Activated naive CD8-positive, alpha-beta T cell (primary cell): ENCODE measurements around the gene SIN3A.
"Not testable (repeated sequence)": the region's sequence is repeated elsewhere in the genome, so short reads cannot be mapped to it uniquely, and the experiment has no call there.

Source experiments
- H3K27ac Mint-ChIP-seq: one replicate; pipeline ENCODE4 v1.8.0; 2021; ENCODE audit warnings: mixed read lengths
- H3K27me3 Mint-ChIP-seq: one replicate; pipeline ENCODE4 v1.8.0; 2021; ENCODE audit warnings: mixed read lengths
- H3K36me3 Mint-ChIP-seq: one replicate; pipeline ENCODE4 v1.8.0; 2021; ENCODE audit warnings: mixed read lengths
- H3K4me1 Mint-ChIP-seq: one replicate; pipeline ENCODE4 v1.8.0; 2021; ENCODE audit warnings: low read depth, mixed read lengths
- H3K4me3 Mint-ChIP-seq: one replicate; pipeline ENCODE4 v1.8.0; 2021; ENCODE audit warnings: mild to moderate bottlenecking, mixed read lengths
- H3K9me3 Mint-ChIP-seq: one replicate; pipeline ENCODE4 v1.8.0; 2021; ENCODE audit warnings: low read depth, mixed read lengths

The SIN3A gene

DNA sequence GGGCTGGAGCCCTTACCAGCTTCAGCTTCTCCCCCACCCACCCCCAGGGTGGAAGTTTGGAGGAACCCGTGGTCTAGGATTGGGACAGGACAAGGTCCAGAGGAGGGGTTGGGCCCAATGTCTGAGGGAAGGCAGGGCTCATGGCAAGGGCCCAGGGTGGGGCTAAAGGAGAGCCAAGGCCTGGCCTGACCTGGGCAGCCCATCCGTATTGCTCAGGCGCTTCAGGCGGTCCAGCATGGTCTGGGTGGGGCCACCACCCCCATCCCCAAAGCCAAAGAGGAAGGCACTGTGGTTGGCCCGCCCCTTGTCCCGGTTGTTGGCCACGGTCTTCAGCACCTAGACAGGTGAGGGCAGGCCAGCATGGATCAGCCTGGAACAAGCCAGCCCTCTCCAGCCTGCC, 90.6 kb downstream of the SIN3A start:
- Mint-ChIP-seq H3K4me3 (no peak overlapping the region), H3K36me3 (no peaks in the 10 kb centered on the region), H3K4me1 (no peaks in the 10 kb centered on the region), H3K27me3 (no peaks in the 10 kb centered on the region), H3K9me3 (no peaks in the 10 kb centered on the region), H3K27ac (no peak overlapping the region)

GRCh38 chr15:75360391-75360790, 91.1 kb downstream of the SIN3A start:
- Mint-ChIP-seq H3K9me3 (no peaks in the 10 kb centered on the region), H3K36me3 (no peaks in the 10 kb centered on the region), H3K27me3 (no peaks in the 10 kb centered on the region), H3K27ac (no peak overlapping the region), H3K4me1 (no peaks in the 10 kb centered on the region), H3K4me3 (no peak overlapping the region)

- Mint-ChIP-seq H3K36me3 (no peaks in the 10 kb centered on the region), H3K4me1 (no peaks in the 10 kb centered on the region), H3K4me3 (no peak overlapping the region), H3K27me3 (no peaks in the 10 kb centered on the region), H3K9me3 (no peaks in the 10 kb centered on the region), H3K27ac (no peak overlapping the region)
These were observed 91.8 kb downstream of the SIN3A start for GRCh38 chr15:75359537-75360250.

DNA sequence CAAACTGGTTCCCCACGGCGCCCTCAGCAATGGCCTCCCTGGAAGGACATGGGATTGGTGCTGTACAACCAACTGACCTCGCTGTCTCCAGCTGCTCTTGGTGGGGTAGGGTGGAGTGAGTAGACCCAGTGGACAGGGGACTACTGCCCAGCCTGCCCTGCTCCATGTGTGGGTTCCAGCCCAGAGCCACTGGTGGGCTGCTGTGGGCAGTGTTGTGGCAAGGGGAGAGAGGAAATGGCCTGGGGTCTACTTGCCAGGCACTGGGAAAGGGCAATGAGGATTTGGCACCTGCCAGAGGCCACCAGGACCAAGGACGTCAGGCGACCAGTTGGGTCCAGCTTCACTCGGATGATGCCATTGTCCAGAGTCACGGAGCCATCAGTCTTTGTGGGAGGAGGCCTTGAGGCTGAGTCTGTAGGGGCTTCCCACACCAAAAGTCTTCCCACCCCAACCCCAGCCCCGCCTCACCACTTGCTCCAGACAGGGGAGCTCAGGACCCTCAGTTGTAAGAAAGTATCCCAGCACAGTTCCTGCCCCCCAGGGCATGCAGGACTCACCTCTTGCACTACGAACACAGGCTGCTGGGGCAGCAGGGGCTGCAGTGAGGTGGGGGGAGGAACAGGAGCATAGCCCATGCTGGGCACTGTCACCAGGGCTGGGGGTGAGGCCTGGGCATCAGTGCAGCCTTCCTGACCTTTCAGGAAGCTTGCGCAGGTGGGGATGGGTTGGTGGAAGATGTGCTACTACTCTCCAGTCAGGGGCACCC, 92.5 kb downstream of the SIN3A start:
- no peaks in the 10 kb centered on the region for H3K27me3 Mint-ChIP-seq
- no peaks in the 10 kb centered on the region for H3K36me3 Mint-ChIP-seq
- H3K4me3 Mint-ChIP-seq, result no peak overlapping the region
- H3K4me1 Mint-ChIP-seq, result no peaks in the 10 kb centered on the region
- H3K27ac Mint-ChIP-seq, result no peak overlapping the region
- H3K9me3 Mint-ChIP-seq, result no peaks in the 10 kb centered on the region

DNA sequence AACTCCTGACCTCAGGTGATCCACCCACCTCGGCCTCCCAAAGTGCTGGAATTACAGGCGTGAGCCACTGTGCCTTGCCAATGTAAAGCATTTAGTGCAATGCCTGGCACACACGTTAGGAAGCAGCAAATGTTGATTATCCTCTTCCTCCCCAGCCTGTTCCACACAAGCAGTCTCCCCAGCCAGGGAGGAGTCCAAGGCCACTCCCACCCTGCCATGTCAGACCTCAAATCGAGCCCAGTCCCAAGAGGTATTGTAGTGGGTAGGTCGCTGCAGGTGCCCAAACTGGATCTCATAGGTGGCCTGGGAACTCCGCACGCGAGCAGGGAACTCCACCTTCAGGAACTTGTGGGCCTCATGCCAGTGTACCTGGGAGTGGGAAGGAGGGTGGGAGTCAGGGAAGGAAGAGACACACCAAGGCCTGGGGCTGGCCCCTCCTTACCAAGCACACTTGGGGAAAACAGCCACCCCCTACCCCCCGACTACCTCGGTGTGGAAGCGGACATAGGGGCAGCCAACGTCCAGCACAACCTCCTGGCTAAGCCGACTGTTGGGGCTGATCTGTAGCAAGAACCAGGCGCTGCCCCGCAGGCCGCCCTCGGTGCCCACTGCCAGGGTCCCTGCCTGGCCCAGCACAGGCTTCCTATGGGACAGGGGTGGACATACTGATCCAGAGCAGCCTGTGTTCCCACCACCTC, 93.4 kb downstream of the SIN3A start:
- Mint-ChIP-seq H3K4me3 (no peak overlapping the region), H3K9me3 (no peaks in the 10 kb centered on the region), H3K36me3 (no peaks in the 10 kb centered on the region), H3K4me1 (no peaks in the 10 kb centered on the region), H3K27me3 (no peaks in the 10 kb centered on the region), H3K27ac (no peak overlapping the region)

DNA sequence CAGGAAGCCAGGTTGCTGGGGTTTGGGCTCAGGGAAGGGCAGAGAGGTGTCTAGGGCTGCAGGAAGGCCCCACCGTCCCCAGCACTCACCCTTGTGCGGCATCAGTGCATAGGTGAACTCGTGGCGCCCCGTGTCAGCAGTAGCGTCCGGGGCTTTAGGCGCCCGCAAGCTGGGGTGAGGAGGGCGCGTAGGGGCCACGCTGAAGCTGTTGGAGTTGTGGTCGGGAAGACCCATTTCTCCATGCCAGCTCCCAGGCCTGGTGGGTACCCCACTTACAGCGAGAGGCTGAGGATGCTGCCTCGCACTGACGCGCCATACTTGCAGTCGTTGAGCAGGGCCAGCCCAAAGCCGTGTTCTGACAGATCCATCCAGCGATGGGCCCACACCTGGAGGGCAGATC, 95.0 kb downstream of the SIN3A start:
- Mint-ChIP-seq H3K9me3 (no peaks in the 10 kb centered on the region), H3K27me3 (no peaks in the 10 kb centered on the region), H3K4me1 (no peaks in the 10 kb centered on the region), H3K36me3 (no peaks in the 10 kb centered on the region), H3K4me3 (no peak overlapping the region), H3K27ac (no peak overlapping the region)

- no peaks in the 10 kb centered on the region for H3K27me3 Mint-ChIP-seq
- no peaks in the 10 kb centered on the region for H3K36me3 Mint-ChIP-seq
- H3K4me1 Mint-ChIP-seq, result no peaks in the 10 kb centered on the region
- no peak overlapping the region for H3K4me3 Mint-ChIP-seq
- no peak overlapping the region for H3K27ac Mint-ChIP-seq
- H3K9me3 Mint-ChIP-seq, result no peaks in the 10 kb centered on the region
These were observed 95.5 kb downstream of the SIN3A start for GRCh38 chr15:75356006-75356405.

DNA sequence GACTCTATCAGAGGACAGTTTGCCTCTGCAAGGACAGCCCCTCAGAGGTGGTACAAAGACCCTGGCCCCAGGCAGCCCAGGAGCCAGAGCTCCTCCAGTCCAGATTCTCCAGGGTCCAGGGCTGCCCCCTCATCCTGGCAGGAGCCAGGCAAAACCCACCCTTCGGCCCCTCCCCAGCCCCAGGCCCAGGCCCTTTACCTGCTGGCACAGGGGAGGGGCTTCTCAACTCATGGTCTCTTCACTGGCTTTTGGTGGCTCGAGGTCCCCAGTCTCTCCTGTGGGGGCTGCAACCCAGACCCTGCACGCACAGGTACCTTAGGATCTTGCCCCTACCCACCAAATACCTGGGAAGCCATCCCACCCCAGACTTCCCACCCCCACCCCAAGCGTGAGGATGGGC, 96.1 kb downstream of the SIN3A start:
- Mint-ChIP-seq H3K36me3 (no peaks in the 10 kb centered on the region), H3K27me3 (no peaks in the 10 kb centered on the region), H3K9me3 (no peaks in the 10 kb centered on the region), H3K4me1 (peaks cover 5% of the 10 kb centered on the region), H3K4me3 (no peak overlapping the region), H3K27ac (no peak overlapping the region)

DNA sequence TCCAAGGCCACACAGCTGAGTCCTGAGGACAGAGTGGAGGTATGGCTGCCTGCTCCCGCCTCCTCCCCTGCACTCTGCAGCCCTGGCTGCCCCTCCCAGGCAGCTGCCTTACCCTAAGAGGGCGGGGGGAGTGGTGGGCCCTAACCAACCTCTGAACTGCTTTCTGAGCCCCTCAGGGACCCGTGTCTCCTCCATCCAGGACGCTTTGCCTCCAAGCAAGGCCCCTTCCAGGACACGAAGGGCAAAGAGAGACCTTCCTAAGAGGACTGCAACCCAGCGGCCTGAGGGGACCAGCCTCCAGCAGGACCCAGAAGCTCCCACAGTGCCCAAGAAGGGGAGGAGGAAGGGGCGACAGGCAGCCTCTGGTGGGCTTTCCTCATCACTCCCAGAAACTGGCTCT, 97.0 kb downstream of the SIN3A start:
- H3K4me3 Mint-ChIP-seq, result no peak overlapping the region
- H3K4me1 Mint-ChIP-seq, result peaks cover 14% of the 10 kb centered on the region
- no peak overlapping the region for H3K27ac Mint-ChIP-seq
- peaks cover 4% of the 10 kb centered on the region for H3K9me3 Mint-ChIP-seq
- no peaks in the 10 kb centered on the region for H3K27me3 Mint-ChIP-seq
- H3K36me3 Mint-ChIP-seq, result peaks cover 2% of the 10 kb centered on the region

GRCh38 chr15:75353604-75354003, 97.9 kb downstream of the SIN3A start:
- Mint-ChIP-seq H3K27me3 (no peaks in the 10 kb centered on the region), H3K4me3 (no peak overlapping the region), H3K9me3 (peaks cover 4% of the 10 kb centered on the region), H3K27ac (no peak overlapping the region), H3K36me3 (peaks cover 2% of the 10 kb centered on the region), H3K4me1 (peaks cover 16% of the 10 kb centered on the region)

DNA sequence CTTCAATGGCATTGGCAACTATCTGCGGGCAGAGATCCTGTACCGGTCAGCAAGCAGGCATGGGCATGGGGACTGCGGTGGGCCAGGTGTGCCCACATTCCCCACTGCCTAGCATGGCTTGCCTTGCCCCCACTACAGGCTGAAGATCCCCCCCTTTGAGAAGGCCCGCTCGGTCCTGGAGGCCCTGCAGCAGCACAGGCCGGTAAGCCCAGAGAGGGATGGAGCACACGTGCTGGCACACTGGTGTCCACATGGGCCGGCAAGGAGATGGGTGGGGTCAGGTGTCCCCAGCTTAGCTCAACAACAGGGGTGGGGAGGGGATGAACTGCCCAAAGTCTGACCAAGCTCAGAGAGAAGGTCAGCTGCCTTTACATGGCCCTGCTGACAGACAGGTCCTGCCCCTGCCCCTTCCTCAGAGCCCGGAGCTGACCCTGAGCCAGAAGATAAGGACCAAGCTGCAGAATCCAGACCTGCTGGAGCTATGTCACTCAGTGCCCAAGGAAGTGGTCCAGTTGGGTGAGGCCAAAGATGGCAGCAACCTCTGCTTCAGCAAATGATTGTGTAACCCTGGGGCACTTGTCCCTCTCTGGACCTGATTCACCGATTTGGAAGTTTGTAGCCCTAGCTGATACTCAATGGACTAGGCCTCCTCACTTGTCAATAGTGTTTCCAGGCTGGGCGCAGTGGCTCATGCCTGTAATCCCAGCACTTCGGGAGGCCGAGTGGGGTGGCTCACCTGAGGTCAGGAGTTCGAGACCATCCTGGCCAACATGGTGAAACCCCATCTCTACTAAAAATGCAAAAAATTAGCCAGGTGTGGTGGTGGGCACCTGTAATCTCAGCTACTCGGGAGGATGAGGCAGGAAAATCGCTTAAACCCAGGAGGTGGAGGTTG, 99.1 kb downstream of the SIN3A start:
- Mint-ChIP-seq H3K27me3 (no peaks in the 10 kb centered on the region), H3K27ac (no peak overlapping the region), H3K4me3 (no peak overlapping the region), H3K36me3 (peaks cover 2% of the 10 kb centered on the region), H3K9me3 (peaks cover 4% of the 10 kb centered on the region), H3K4me1 (peaks cover 18% of the 10 kb centered on the region)

DNA sequence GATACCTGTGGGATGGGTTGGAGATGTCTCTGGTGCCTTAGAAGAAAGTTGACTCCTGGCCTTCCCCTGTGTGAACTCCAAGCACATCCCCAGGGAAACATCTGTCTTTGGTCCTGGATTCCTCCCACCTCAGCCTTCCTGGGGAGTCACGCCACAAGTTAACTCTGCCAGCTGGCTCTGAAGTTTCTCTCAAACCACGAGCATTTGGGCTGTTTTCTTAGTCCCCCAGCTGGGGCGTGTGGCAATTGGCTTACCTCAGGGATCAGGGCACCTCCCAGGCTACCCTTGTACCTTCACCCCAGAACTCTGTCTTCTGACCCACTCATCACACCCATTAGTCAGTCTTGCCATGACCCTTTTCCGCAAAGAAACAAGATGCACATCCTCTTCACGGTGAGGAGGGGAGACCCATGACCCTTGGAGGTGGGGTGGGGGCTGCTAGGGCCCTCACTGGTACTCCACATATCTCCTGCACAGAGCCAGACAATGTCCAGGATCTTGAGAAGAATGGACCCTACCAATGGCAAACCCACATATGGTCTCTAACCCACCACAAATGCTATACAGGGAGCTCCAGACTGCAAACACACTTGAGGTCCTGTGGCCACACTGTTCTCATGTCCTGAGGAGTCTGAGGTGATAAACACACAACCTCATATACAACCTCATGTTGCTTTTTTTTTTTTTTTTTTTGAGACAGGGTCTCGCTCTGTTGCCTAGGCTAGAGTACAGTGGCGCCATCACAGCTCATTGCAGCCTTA, 100.7 kb downstream of the SIN3A start:
- Mint-ChIP-seq H3K4me1 (peaks cover 25% of the 10 kb centered on the region), H3K27ac (peak overlapping the region; percentile 81), H3K9me3 (peaks cover 4% of the 10 kb centered on the region), H3K36me3 (peaks cover 2% of the 10 kb centered on the region), H3K27me3 (no peaks in the 10 kb centered on the region), H3K4me3 (no peak overlapping the region)

GRCh38 chr15:75349851-75350588, 101.5 kb downstream of the SIN3A start:
- Mint-ChIP-seq H3K4me1 (peaks cover 26% of the 10 kb centered on the region), H3K36me3 (peaks cover 2% of the 10 kb centered on the region), H3K27ac (peak overlapping the region; percentile 81), H3K27me3 (no peaks in the 10 kb centered on the region), H3K4me3 (peak overlapping the region; percentile 63), H3K9me3 (peaks cover 4% of the 10 kb centered on the region)

- H3K4me1 Mint-ChIP-seq, result peaks cover 26% of the 10 kb centered on the region
- not testable (repeated sequence) for H3K36me3 Mint-ChIP-seq, H3K27me3 Mint-ChIP-seq, H3K27ac Mint-ChIP-seq, H3K9me3 Mint-ChIP-seq
- peak overlapping the region; percentile 63 for H3K4me3 Mint-ChIP-seq
These were observed 102.2 kb downstream of the SIN3A start for GRCh38 chr15:75349351-75349669.
